ENCODE data around the gene METTL13. TPM values are rescaled to one million over a fixed set of nuclear protein-coding genes. Genes with fewer than 3 reads are reported as not detected.
A peak's percentile ranks its signal among the peaks of the same experiment; 100 is the strongest.

METTL13 gene, protein sequence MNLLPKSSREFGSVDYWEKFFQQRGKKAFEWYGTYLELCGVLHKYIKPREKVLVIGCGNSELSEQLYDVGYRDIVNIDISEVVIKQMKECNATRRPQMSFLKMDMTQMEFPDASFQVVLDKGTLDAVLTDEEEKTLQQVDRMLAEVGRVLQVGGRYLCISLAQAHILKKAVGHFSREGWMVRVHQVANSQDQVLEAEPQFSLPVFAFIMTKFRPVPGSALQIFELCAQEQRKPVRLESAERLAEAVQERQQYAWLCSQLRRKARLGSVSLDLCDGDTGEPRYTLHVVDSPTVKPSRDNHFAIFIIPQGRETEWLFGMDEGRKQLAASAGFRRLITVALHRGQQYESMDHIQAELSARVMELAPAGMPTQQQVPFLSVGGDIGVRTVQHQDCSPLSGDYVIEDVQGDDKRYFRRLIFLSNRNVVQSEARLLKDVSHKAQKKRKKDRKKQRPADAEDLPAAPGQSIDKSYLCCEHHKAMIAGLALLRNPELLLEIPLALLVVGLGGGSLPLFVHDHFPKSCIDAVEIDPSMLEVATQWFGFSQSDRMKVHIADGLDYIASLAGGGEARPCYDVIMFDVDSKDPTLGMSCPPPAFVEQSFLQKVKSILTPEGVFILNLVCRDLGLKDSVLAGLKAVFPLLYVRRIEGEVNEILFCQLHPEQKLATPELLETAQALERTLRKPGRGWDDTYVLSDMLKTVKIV
- total RNA-seq, result 1.6 TPM

- Histone ChIP-seq H3K27me3 (ENCODE audit: insufficient read depth, low read length) (no peaks in the 10 kb centered on the region), H3K4me3 (ENCODE audit: low read length) (peak within 1 kb of the TSS; percentile 100), H3K9me3 (ENCODE audit: low read depth, low read length) (no peaks in the 10 kb centered on the region), H3K4me1 (ENCODE audit: insufficient read depth, low read length) (peaks cover 41% of the 10 kb centered on the region)
These were observed at the start of gene METTL13 for GRCh38 chr1:171781176-171781875. Gene METTL13, plus strand, starts transcription at chr1:171781660. Its CDS starts 308 bp downstream, at chr1:171781968.

DNA sequence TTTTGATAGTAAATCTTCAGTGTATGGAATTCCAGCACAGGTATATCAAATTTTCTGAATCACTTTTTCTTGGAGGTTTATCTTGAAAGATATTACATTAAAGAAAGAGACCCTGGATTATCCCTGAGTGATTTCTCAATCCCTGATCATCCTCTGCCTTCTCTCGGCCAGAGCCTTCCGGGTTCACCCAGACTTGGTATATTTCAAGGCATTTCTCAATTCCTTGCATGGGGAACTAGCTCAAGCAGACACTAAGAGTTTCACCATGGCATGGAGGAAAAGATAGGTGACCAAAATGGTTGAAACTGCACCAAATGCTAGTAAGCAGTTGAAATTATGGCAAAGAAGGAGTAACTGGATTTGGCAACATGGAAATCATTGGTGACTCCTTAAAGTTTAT lies 45.3 kb upstream of the METTL13 start:
- peaks cover 37% of the 10 kb centered on the region for H3K4me1 ChIP-seq (ENCODE audit: insufficient read depth, low read length)
- H3K27me3 ChIP-seq (ENCODE audit: insufficient read depth, low read length), result no peaks in the 10 kb centered on the region
- no peaks in the 10 kb centered on the region for H3K9me3 ChIP-seq (ENCODE audit: low read depth, low read length)
- H3K4me3 ChIP-seq (ENCODE audit: low read length), result no peak overlapping the region

GRCh38 chr1:171738911-171739310 lies 42.5 kb upstream of the METTL13 start:
- Histone ChIP-seq H3K27me3 (ENCODE audit: insufficient read depth, low read length) (no peaks in the 10 kb centered on the region), H3K4me1 (ENCODE audit: insufficient read depth, low read length) (peaks cover 54% of the 10 kb centered on the region), H3K4me3 (ENCODE audit: low read length) (no peak overlapping the region), H3K9me3 (ENCODE audit: low read depth, low read length) (no peaks in the 10 kb centered on the region)

DNA sequence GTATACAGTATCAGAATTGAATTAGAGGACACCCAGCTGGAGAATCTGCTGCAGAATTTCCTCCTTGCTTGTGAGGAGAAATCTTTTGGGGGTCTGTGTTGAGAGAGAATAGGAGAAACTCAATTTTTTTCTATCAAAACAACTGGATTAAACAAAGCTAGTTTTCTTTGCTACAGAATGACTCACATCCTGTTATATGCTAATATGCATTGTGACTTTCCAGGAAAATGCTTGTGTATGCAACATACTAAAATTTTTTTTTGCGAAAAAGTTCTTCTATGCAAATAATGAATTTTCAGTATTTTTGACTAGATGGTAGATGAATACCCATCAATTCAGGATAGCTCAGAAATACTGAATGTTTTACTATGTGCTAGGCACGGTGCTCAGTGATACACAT lies 41.8 kb upstream of the METTL13 start:
- Histone ChIP-seq H3K4me1 (ENCODE audit: insufficient read depth, low read length) (peaks cover 60% of the 10 kb centered on the region), H3K9me3 (ENCODE audit: low read depth, low read length) (no peaks in the 10 kb centered on the region), H3K27me3 (ENCODE audit: insufficient read depth, low read length) (no peaks in the 10 kb centered on the region), H3K4me3 (ENCODE audit: low read length) (no peak overlapping the region)

DNA sequence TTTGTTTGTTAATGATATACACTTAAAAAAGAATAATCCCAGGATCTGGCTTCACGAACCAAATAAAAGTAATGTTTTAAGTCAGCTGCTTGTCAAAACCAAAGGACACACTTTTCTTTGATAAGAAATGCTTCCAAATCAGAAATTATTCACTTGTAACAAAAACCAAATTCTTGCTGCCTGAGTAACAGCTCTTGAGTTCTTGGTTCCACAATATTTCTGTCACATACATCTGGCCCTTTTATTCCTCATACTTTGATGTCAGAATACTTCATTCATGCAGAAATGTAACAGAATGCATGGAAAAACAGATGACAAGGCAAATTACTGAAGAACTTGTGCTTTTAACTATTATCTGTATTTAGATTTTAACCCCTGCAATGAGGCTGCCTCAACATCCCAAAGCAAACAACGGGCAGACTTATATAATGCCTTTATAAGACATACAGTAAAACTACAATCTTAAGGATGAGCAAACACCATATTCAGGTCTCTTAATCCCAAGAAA lies 41.0 kb upstream of the METTL13 start:
- Histone ChIP-seq H3K4me1 (ENCODE audit: insufficient read depth, low read length) (peaks cover 65% of the 10 kb centered on the region), H3K9me3 (ENCODE audit: low read depth, low read length) (no peaks in the 10 kb centered on the region), H3K27me3 (ENCODE audit: insufficient read depth, low read length) (no peaks in the 10 kb centered on the region), H3K4me3 (ENCODE audit: low read length) (no peak overlapping the region)

GRCh38 chr1:171740987-171741871 lies 40.2 kb upstream of the METTL13 start:
- peaks cover 59% of the 10 kb centered on the region for H3K4me1 ChIP-seq (ENCODE audit: insufficient read depth, low read length)
- H3K4me3 ChIP-seq (ENCODE audit: low read length), result peak overlapping the region; percentile 84
- no peaks in the 10 kb centered on the region for H3K27me3 ChIP-seq (ENCODE audit: insufficient read depth, low read length)
- H3K9me3 ChIP-seq (ENCODE audit: low read depth, low read length), result no peaks in the 10 kb centered on the region

DNA sequence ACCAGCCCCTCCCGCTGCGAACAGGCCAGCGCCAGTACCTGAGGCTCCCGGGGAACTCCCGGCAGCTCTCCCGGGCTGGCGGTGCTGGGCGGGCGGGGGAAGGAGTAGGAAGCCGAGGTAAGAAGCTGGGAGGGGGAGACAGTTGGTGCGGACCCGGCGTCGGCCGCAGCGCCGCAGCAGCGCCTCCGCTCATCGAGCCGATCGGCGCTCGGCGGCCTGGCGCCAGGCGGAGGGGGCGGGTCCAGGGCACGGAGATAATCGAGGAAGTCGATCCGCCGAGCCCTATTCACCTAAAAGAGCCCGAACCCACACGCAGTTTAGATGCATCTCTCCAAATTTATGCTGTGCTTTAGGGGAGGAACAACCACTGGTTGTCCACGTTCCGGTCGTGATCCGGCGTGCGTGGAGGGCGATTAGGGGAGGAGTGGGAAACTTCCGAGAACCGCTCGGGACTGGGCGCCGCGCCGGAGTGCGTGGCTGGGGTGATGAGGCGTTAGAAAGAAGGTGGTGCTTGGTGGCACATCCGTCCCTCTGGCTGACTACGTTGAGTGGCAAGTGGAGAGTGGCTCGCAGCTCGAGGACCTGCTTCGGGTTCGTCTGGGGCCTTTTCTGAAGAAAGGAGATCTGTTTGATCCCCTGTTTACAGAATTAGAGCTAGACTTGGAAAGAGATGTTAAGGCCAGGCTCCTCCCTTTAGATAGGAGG lies 39.4 kb upstream of the METTL13 start, which contains the start of gene VAMP4:
Gene VAMP4, minus strand, starts transcription at position 194 of the 705 bp plus-strand sequence. CDS start 3,651 bp downstream, outside the sequence.
- Histone ChIP-seq H3K9me3 (ENCODE audit: low read depth, low read length) (no peaks in the 10 kb centered on the region), H3K27me3 (ENCODE audit: insufficient read depth, low read length) (no peaks in the 10 kb centered on the region), H3K4me1 (ENCODE audit: insufficient read depth, low read length) (peaks cover 53% of the 10 kb centered on the region), H3K4me3 (ENCODE audit: low read length) (peak within 1 kb of the TSS; percentile 84)

GRCh38 chr1:171742577-171742922 lies 38.9 kb upstream of the METTL13 start:
- H3K27me3 ChIP-seq (ENCODE audit: insufficient read depth, low read length), result no peaks in the 10 kb centered on the region
- no peaks in the 10 kb centered on the region for H3K9me3 ChIP-seq (ENCODE audit: low read depth, low read length)
- peak overlapping the region; percentile 84 for H3K4me3 ChIP-seq (ENCODE audit: low read length)
- H3K4me1 ChIP-seq (ENCODE audit: insufficient read depth, low read length), result peaks cover 53% of the 10 kb centered on the region

DNA sequence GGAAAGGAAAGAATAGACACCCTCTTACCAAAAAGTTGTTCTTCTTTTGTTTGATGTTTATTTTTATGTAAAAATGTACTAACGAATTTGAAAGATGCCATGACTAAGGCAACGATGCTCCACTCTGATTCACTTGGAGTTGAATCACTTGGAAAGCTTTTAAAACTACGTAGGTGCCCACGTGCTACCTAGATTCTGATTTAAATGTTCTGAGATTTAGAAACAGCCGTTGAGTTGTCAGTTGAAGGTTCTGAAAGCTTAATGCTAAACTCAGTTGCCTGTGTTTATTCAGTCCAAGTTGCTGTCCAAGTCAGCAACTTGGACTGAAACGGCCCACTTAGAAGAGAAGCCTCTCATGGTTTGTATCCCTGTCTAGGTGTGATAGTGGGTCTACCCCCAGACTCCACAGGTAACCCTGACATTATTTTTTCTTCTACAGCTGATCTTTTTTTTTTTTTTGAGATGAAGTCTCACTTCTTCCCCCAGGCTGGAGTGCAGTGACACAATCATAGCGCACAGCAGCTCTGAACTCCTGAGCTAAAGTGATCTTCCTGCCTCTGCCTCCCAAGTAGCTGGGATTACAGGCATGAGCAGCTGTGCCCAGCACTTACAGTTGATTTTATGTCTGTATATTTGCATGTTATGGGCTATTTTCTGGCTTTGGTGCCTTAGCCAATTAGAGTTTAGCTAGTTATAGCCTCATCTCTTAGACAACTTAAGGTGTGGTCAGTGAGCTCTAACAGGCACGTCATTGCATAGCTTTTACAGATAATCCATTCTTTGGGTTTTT lies 38.2 kb upstream of the METTL13 start:
- no peaks in the 10 kb centered on the region for H3K27me3 ChIP-seq (ENCODE audit: insufficient read depth, low read length)
- H3K9me3 ChIP-seq (ENCODE audit: low read depth, low read length), result no peaks in the 10 kb centered on the region
- peaks cover 53% of the 10 kb centered on the region for H3K4me1 ChIP-seq (ENCODE audit: insufficient read depth, low read length)
- peak overlapping the region; percentile 84 for H3K4me3 ChIP-seq (ENCODE audit: low read length)

DNA sequence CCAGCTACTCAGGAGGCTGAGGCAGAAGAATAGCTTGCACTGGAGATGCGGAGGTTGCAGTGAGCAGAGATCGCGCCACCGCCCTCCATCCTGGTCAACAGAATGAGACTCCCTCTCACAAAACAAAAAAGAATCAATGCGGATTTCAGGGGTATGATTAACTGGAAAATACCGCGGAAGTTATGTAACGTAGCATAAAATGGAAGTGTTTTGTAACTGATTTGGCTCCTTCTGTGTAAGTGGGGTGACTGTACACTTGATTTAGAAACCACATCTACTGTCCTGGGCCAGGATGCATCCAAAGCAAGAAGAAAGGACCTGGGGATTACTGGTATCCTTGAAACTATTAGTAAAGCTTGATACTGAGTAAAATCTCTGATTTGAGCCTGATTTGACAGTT lies 36.5 kb upstream of the METTL13 start:
- Histone ChIP-seq H3K4me1 (ENCODE audit: insufficient read depth, low read length) (peaks cover 40% of the 10 kb centered on the region), H3K4me3 (ENCODE audit: low read length) (no peak overlapping the region), H3K9me3 (ENCODE audit: low read depth, low read length) (no peaks in the 10 kb centered on the region)

DNA sequence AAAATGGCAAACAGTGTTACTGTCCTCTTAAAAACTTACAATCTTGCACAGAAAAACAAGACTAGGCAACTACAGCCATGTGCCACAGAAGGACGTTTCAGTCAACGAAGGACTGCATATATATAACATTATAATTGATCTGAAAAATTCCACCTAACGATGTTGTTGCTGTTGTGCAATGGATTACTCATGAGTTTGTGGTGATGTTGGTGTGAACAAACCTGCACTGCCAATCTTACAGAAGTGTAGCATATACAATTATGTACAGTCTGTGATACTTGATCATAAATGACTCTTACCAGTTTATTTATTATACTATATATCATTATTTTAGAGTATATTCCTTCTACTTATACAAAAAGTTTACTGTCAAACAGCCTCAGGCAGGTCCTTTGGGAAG lies 32.8 kb upstream of the METTL13 start:
- Histone ChIP-seq H3K9me3 (ENCODE audit: low read depth, low read length) (no peaks in the 10 kb centered on the region), H3K4me3 (ENCODE audit: low read length) (no peak overlapping the region), H3K27me3 (ENCODE audit: insufficient read depth, low read length) (no peaks in the 10 kb centered on the region), H3K4me1 (ENCODE audit: insufficient read depth, low read length) (peaks cover 13% of the 10 kb centered on the region)

More for the DNA sequence above, 36.5 kb upstream of the METTL13 start:
- no peaks in the 10 kb centered on the region for H3K27me3 ChIP-seq (ENCODE audit: insufficient read depth, low read length)

- no peak overlapping the region for H3K4me3 ChIP-seq (ENCODE audit: low read length)
- H3K9me3 ChIP-seq (ENCODE audit: low read depth, low read length), result no peaks in the 10 kb centered on the region
- H3K4me1 ChIP-seq (ENCODE audit: insufficient read depth, low read length), result no peaks in the 10 kb centered on the region
- no peaks in the 10 kb centered on the region for H3K27me3 ChIP-seq (ENCODE audit: insufficient read depth, low read length)
These were observed 30.2 kb upstream of the METTL13 start for GRCh38 chr1:171751221-171751620.

DNA sequence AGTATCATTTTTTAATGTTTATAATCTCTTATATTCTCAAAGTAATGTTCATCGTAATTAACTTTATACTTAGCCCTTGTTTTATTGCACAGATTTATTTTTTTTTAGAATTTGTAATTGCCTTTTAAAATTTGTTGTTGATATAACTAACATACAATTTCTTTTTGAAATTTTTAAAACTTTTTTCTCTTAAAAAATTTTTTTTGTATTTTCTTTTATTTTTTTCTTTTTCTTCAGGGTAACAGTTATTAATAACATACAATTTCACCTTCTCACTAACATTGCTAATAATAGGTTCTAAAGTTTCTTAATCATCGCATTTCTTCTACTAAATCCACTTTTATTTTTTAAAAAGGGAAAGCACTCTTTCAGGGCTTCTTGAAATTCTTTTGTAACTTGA lies 28.3 kb upstream of the METTL13 start:
- no peak overlapping the region for H3K4me3 ChIP-seq (ENCODE audit: low read length)
- no peaks in the 10 kb centered on the region for H3K4me1 ChIP-seq (ENCODE audit: insufficient read depth, low read length)
- no peaks in the 10 kb centered on the region for H3K9me3 ChIP-seq (ENCODE audit: low read depth, low read length)
- H3K27me3 ChIP-seq (ENCODE audit: insufficient read depth, low read length), result no peaks in the 10 kb centered on the region
